Osteocyte (in vitro differentiated cells): Measurements from ENCODE around the gene SPHKAP. TPM values are rescaled to one million over a fixed set of nuclear protein-coding genes. Genes with fewer than 3 reads are reported as not detected.

Experiments
- DNase-seq: peaks from one replicate; pipeline ENCODE4 v3.0.0; 2021; ENCODE audit warnings: mixed read lengths; ENCODE audit not compliant: unreplicated experiment; ENCODE audit errors: extremely low spot score
- H3K27ac Mint-ChIP-seq: one replicate; pipeline ENCODE4 v1.8.0; 2021; ENCODE audit warnings: mild to moderate bottlenecking, mixed read lengths; ENCODE audit not compliant: unreplicated experiment
- H3K27me3 Mint-ChIP-seq: one replicate; pipeline ENCODE4 v1.8.0; 2021; ENCODE audit warnings: mixed read lengths; ENCODE audit not compliant: unreplicated experiment
- H3K36me3 Mint-ChIP-seq: one replicate; pipeline ENCODE4 v1.8.0; 2021; ENCODE audit warnings: mixed read lengths; ENCODE audit not compliant: unreplicated experiment
- H3K4me1 Mint-ChIP-seq: one replicate; pipeline ENCODE4 v1.8.0; 2021; ENCODE audit warnings: mixed read lengths; ENCODE audit not compliant: unreplicated experiment
- H3K4me3 Mint-ChIP-seq: one replicate; pipeline ENCODE4 v1.8.0; 2021; ENCODE audit warnings: mild to moderate bottlenecking, moderate library complexity, mixed read lengths; ENCODE audit not compliant: unreplicated experiment
- H3K9me3 Mint-ChIP-seq: one replicate; pipeline ENCODE4 v1.8.0; 2021; ENCODE audit warnings: mixed read lengths; ENCODE audit not compliant: unreplicated experiment
- CTCF ChIP-seq: fragments of 200-600 bp; sonication (generic); IDR thresholded peaks from 2 replicates; pipeline ENCODE4 v1.5.0; 2021; ENCODE audit warnings: antibody characterized with exemption, mild to moderate bottlenecking, moderate library complexity
- total RNA-seq: library from RNA; stranded (reverse); gene quantifications from 2 replicates; pipeline ENCODE4 v1.2.1, GENCODE V29; 2021

SPHKAP gene
- total RNA-seq, 1 donor from 2014 or later, result not detected

GRCh38 chr2:227973241-227973640, 208.2 kb downstream of the SPHKAP start:
- no peaks in the 10 kb centered on the region for H3K36me3 Mint-ChIP-seq
- H3K9me3 Mint-ChIP-seq, result no peaks in the 10 kb centered on the region
- H3K27ac Mint-ChIP-seq, result no peak overlapping the region
- no peak for TF ChIP-seq CTCF
- H3K4me1 Mint-ChIP-seq, result no peaks in the 10 kb centered on the region
- H3K4me3 Mint-ChIP-seq, result no peak overlapping the region
- DNase-seq, result no peak
- no peaks in the 10 kb centered on the region for H3K27me3 Mint-ChIP-seq

- Mint-ChIP-seq H3K27ac (no peak overlapping the region), H3K27me3 (no peaks in the 10 kb centered on the region), H3K4me3 (no peak overlapping the region), H3K4me1 (no peaks in the 10 kb centered on the region), H3K36me3 (no peaks in the 10 kb centered on the region), H3K9me3 (no peaks in the 10 kb centered on the region)
- no peak for TF ChIP-seq CTCF
- no peak for DNase-seq
These were observed 209.8 kb downstream of the SPHKAP start for GRCh38 chr2:227971619-227972230.

GRCh38 chr2:227960317-227960716, 221.2 kb downstream of the SPHKAP start:
- TF ChIP-seq CTCF, result no peak
- H3K27me3 Mint-ChIP-seq, result no peaks in the 10 kb centered on the region

GRCh38 chr2:227942965-227943364, 238.5 kb downstream of the SPHKAP start:
- H3K9me3 Mint-ChIP-seq, result no peaks in the 10 kb centered on the region
- H3K4me3 Mint-ChIP-seq, result no peak overlapping the region
- H3K27me3 Mint-ChIP-seq, result no peaks in the 10 kb centered on the region
- H3K4me1 Mint-ChIP-seq, result no peaks in the 10 kb centered on the region
- TF ChIP-seq CTCF, result no peak
- DNase-seq, result no peak
- H3K36me3 Mint-ChIP-seq, result no peaks in the 10 kb centered on the region
- H3K27ac Mint-ChIP-seq, result no peak overlapping the region

More at GRCh38 chr2:227960317-227960716, 221.2 kb downstream of the SPHKAP start:
- H3K4me1 Mint-ChIP-seq, result no peaks in the 10 kb centered on the region
- DNase-seq, result no peak
- no peaks in the 10 kb centered on the region for H3K9me3 Mint-ChIP-seq
- no peak overlapping the region for H3K4me3 Mint-ChIP-seq
- no peaks in the 10 kb centered on the region for H3K36me3 Mint-ChIP-seq
- no peak overlapping the region for H3K27ac Mint-ChIP-seq

GRCh38 chr2:227942021-227942420, 239.5 kb downstream of the SPHKAP start:
- Mint-ChIP-seq H3K4me1 (no peaks in the 10 kb centered on the region), H3K4me3 (no peak overlapping the region), H3K27me3 (no peaks in the 10 kb centered on the region), H3K9me3 (no peaks in the 10 kb centered on the region), H3K27ac (no peak overlapping the region), H3K36me3 (no peaks in the 10 kb centered on the region)
- DNase-seq, result no peak
- no peak for TF ChIP-seq CTCF
